SU-DHL-6 (cell line): ENCODE data around the gene SYTL1.

ENCODE experiments used
- EZH2phosphoT487 ChIP-seq: fragments of 200-600 bp; sonication (generic), shearing (Covaris generic); conservative IDR thresholded peaks from 2 replicates; pipeline ENCODE4 v1.6.1; 2018; ENCODE audit warnings: mild to moderate bottlenecking, antibody characterized with exemption, low read length, moderate library complexity, mixed read lengths
- TF ChIP-seq, protein P1 (sequence below): fragments of 200-600 bp; sonication (generic); IDR thresholded peaks from one replicate; pipeline ENCODE4 v1.5.1; 2017; ENCODE audit warnings: antibody characterized with exemption, mild to moderate bottlenecking, low read length, moderate library complexity; ENCODE audit not compliant: insufficient read depth, poor library complexity, severe bottlenecking

GRCh38 chr1:27374362-27375086 is 32.7 kb downstream of the SYTL1 start, which contains the start of gene FCN3:
- TF ChIP-seq, protein P1, sequence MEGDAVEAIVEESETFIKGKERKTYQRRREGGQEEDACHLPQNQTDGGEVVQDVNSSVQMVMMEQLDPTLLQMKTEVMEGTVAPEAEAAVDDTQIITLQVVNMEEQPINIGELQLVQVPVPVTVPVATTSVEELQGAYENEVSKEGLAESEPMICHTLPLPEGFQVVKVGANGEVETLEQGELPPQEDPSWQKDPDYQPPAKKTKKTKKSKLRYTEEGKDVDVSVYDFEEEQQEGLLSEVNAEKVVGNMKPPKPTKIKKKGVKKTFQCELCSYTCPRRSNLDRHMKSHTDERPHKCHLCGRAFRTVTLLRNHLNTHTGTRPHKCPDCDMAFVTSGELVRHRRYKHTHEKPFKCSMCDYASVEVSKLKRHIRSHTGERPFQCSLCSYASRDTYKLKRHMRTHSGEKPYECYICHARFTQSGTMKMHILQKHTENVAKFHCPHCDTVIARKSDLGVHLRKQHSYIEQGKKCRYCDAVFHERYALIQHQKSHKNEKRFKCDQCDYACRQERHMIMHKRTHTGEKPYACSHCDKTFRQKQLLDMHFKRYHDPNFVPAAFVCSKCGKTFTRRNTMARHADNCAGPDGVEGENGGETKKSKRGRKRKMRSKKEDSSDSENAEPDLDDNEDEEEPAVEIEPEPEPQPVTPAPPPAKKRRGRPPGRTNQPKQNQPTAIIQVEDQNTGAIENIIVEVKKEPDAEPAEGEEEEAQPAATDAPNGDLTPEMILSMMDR: no peak
- no peak for TF ChIP-seq EZH2phosphoT487
